Stimulated activated naive CD8-positive, alpha-beta T cell treated with anti-CD3 and anti-CD28 coated beads, Interleukin-15, amount 100 ng/mL, for 72 hours (primary cell): ENCODE data around the gene FSHR.

Experiments
- ATAC-seq: fragments of 150-1000 bp; cut with Tn5 transposase; 2 replicates; pipeline ENCODE4 v1.10.0; 2021; ENCODE audit warnings: mild to moderate bottlenecking, moderate library complexity
- DNase-seq, 2 donors: peaks; one replicate each; pipeline ENCODE4 v3.0.0; 2021 to 2022
- H3K27ac Mint-ChIP-seq, 2 donors: one replicate each; pipeline ENCODE4 v1.8.0; 2022; ENCODE audit warnings: mild to moderate bottlenecking in 2 of 2, mixed read lengths in 2 of 2, moderate library complexity in 2 of 2
- H3K27me3 Mint-ChIP-seq: one replicate; pipeline ENCODE4 v1.8.0; 2022; ENCODE audit warnings: mixed read lengths
- H3K4me1 Mint-ChIP-seq: one replicate; pipeline ENCODE4 v1.8.0; 2022; ENCODE audit warnings: mild to moderate bottlenecking, mixed read lengths
- H3K4me3 Mint-ChIP-seq, 2 donors: one replicate each; pipeline ENCODE4 v1.8.0; 2022; ENCODE audit warnings: mild to moderate bottlenecking in 2 of 2, mixed read lengths in 2 of 2, moderate library complexity in 1 of 2
- H3K9me3 Mint-ChIP-seq, 2 donors: one replicate each; pipeline ENCODE4 v1.8.0; 2022; ENCODE audit warnings: mixed read lengths in 2 of 2

FSHR gene

DNA sequence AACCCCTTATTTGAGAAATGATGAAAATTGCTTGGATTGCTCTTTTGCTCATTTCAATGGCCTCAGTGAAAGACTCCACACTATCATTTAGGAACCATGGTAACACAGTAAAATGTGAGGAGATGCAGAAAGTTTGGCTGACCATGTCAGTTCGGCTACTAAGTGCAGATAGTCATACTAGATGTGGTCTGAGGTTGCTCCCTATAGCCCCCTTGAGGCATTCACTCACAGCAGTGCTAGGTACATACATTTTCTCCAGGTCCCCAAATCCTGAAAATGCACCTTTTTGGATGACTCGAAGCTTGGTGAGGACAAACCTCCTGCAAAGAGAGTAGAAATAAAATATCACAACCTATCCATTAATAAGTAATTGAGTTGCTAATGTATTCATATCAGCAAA lies 86.3 kb downstream of the FSHR start:
- no peak for ATAC-seq
- Mint-ChIP-seq H3K4me1 (no peaks in the 10 kb centered on the region), H3K27ac (no peak overlapping the region), H3K9me3 (peaks cover 10 to 13% of the 10 kb centered on the region in 2 donors), H3K4me3 (no peak overlapping the region), H3K27me3 (no peaks in the 10 kb centered on the region)
- DNase-seq: no peak

DNA sequence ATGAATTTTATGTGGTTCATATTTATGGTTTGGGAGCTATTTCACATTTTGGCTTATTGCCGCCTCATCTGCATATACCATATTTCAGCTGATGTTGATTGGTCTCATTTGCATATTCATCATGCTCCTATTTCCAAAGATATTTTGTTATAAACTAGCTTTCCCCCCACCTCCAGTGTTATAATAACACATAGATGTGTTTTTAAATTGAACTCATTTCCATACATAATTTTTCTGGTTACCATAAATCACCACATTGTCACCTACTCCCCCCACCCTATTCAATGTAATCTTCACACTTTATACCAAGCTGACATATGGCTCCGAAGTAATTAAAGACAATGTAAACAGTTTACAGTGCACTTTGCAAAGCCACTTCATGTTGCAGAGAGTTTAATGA lies 101.2 kb downstream of the FSHR start:
- Mint-ChIP-seq H3K27ac (no peak overlapping the region), H3K4me3 (no peak overlapping the region), H3K4me1 (no peaks in the 10 kb centered on the region), H3K27me3 (no peaks in the 10 kb centered on the region), H3K9me3 (peaks cover 5 to 29% of the 10 kb centered on the region in 2 donors)
- DNase-seq (no peak), ATAC-seq (no peak)

DNA sequence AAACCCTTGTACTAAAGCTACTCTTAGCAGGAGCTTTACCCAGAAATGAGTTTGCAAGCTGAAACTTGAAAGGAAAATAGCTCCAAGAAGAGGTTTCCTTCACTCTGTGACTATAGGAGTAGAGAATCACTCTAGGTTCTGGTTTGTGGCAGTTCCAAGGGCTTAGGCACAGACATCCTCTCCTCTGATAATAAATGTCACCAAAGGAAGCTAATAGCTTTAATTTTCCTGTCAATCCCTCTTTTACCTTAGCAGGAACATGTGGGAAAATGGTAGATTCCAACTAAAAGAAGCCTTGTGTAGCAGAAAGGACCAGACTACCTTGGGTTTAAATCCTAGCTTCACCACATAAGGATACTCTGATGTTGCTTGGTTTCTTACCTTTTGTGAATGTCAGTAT lies 104.0 kb downstream of the FSHR start:
- Mint-ChIP-seq H3K27me3 (no peaks in the 10 kb centered on the region), H3K4me1 (no peaks in the 10 kb centered on the region)

DNA sequence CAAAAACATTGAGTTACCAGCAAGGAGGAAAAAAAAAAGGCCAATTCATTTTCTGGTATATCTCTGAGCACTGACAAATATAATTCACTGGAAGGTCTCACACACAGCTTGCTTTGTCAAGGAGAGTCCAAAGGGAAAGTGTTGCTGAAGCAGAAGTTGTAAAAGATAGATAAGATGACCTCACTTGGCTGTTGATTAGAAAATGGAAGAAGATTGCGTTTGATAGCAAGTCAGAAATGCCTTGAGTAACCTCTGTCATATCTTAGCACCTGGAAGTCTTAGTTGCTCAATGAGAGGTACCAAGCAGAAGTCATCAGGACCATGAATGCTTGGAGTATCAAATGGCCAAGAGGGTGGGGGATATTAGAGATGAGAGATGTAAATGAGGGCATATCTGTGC lies 105.2 kb downstream of the FSHR start:
- Mint-ChIP-seq H3K27ac (no peak overlapping the region), H3K9me3 (peaks cover 0 to 7% of the 10 kb centered on the region in 2 donors), H3K27me3 (no peaks in the 10 kb centered on the region), H3K4me1 (no peaks in the 10 kb centered on the region), H3K4me3 (no peak overlapping the region)
- ATAC-seq (no peak), DNase-seq (no peak)

More for the DNA sequence above, 104.0 kb downstream of the FSHR start:
- ATAC-seq: no peak
- no peak for DNase-seq
- Mint-ChIP-seq H3K9me3 (peaks cover 0 to 13% of the 10 kb centered on the region in 2 donors), H3K27ac (no peak overlapping the region), H3K4me3 (no peak overlapping the region)

DNA sequence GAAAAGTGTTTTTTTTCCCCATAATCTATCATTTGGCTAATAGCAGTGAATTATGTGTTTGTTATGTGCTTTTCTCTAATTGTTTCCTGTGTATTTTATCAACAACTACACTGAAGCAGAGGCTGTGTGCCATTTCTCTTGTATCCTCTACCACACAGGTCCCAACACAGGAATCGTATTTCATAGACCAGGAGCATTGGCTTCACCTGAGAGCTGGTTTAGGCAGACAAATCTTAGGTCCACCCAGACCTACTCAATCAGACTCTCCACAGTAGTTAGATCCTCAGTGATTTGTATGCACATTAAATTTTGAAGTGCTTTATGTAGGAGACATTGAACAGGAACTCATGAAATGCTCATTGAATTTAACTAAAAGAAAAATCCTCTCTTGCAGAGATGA lies 109.2 kb downstream of the FSHR start:
- Mint-ChIP-seq H3K27ac (no peak overlapping the region), H3K4me3 (no peak overlapping the region), H3K27me3 (no peaks in the 10 kb centered on the region), H3K4me1 (no peaks in the 10 kb centered on the region), H3K9me3 (no peaks in the 10 kb centered on the region)
- DNase-seq (no peak), ATAC-seq (no peak)

DNA sequence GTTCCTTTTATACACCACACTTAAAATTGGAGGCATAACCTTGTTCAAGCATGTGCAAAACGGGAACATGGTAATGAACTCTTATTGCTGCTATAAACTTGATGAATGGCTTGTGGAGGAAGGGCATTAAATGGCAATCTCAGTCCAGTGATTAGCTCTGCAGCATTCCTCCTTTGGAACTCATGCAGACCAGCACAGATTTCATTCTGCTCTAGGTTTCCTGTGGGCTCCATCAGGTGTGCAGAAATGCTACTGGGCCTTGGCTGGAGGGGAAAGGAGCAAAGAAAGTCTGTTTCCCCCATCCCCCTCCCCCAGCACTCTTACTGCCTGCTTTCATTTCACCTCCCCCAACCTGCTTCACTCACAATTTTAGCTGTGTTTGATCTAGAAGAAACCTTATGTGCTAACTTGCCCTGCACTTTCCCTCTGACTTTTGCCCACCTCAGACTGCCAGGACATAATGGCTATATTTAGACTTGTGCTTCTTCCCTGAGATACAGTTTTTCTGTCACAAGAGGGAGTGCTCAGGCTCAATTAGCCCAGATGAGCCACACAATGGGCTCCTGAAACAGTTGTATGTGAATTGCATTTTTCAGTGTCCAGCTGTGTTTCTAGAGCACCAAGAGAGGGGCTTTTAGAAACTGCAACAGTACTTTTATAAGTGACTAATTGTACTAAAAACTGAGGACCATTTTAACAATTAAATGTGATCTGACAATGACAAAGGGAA lies 109.8 kb downstream of the FSHR start:
- Mint-ChIP-seq H3K9me3 (no peaks in the 10 kb centered on the region), H3K27ac (no peak overlapping the region), H3K4me1 (no peaks in the 10 kb centered on the region), H3K4me3 (no peak overlapping the region), H3K27me3 (no peaks in the 10 kb centered on the region)
- ATAC-seq (no peak), DNase-seq (no peak)

DNA sequence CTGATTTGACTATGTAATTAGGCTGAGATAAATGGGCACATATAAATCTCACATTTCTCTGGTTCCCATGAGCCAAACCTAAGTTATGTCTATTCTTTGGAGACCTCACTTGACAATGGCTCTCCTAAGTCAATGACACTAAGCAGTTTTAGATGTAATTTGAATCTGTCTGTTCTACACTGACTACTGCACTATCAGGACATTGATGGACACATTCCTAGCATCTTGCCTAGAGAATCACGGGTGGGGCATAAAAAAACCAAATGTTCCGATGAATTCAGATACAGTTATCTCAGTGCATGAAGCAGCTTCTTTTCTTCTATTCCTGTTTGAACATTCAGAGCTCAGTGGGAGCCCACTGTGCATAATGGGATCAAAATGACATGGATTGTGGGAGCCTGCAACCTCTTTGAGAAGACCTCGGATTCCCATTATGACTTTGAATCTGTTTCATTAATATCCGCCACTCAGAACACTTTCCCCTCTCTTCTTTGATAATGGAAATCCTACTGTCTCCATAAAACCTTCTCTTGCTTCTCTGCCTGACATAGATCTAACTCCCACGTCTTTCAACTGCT lies 110.8 kb downstream of the FSHR start:
- Mint-ChIP-seq H3K4me3 (no peak overlapping the region), H3K27me3 (no peaks in the 10 kb centered on the region), H3K9me3 (no peaks in the 10 kb centered on the region), H3K27ac (no peak overlapping the region), H3K4me1 (no peaks in the 10 kb centered on the region)
- ATAC-seq: no peak
- DNase-seq: no peak

DNA sequence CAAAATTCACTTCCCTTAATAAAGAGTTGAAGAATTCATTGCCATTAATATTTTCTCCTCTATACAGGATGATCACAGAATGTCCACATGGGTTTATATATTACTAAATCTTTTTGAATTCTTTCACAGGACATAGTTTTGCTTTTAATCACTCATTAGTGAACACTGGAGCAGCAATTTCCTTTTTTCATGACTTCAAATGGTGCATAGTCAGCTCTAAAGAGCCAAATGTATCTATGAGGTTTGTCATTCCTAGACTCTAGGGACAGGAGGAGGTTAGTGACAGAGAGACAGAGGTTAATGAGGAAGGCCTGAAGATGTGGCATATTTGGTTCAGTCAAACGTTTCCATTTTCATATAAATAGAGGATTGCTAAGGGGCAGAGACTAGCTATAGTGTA lies 111.8 kb downstream of the FSHR start:
- Mint-ChIP-seq H3K27ac (no peak overlapping the region), H3K27me3 (no peaks in the 10 kb centered on the region), H3K4me3 (no peak overlapping the region), H3K4me1 (no peaks in the 10 kb centered on the region), H3K9me3 (no peaks in the 10 kb centered on the region)
- DNase-seq (no peak), ATAC-seq (no peak)

DNA sequence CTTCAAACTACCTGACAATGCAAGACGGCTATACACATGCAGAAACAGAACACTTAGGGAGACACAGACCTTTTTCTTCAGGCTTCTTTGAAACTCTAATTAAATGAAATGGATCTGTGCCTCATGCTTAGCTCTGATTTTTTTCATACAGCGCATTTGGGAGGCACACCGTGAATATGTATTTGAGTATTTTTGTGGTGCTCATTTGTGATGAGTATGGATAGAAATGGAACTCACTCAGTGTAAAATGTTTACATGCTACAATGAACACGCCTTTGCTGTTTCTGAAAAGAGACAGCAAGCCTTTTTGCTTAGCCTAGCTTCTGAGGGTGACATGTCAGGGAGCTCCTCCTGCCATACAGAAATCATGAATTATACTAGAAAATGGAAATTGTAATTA lies 113.3 kb downstream of the FSHR start:
- H3K4me1 Mint-ChIP-seq: no peaks in the 10 kb centered on the region
- H3K27me3 Mint-ChIP-seq: no peaks in the 10 kb centered on the region
- no peaks in the 10 kb centered on the region for H3K9me3 Mint-ChIP-seq
- no peak for ATAC-seq
- no peak for DNase-seq
- no peak overlapping the region for H3K27ac Mint-ChIP-seq
- no peak overlapping the region for H3K4me3 Mint-ChIP-seq

DNA sequence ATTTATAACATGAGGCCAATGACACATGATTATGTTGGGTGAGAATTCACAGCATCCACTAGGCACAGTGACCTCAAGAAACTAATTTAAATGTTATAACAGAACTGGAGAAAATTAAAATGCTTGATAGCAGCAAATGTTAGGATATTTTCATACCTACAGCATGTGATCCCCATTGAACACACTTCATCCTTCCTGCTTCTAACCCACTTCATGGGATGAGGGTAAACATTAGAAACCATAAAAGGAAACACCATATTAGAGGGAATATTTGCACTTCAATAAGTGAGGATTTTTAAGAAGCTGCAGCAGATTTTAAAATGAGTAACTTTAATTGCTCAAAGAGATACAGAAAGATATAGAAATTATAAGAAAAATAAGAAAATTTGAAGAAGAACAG lies 117.1 kb downstream of the FSHR start:
- H3K9me3 Mint-ChIP-seq: no peaks in the 10 kb centered on the region
- ATAC-seq: no peak
- no peaks in the 10 kb centered on the region for H3K27me3 Mint-ChIP-seq
- DNase-seq: no peak
- no peak overlapping the region for H3K4me3 Mint-ChIP-seq
- no peak overlapping the region for H3K27ac Mint-ChIP-seq
- H3K4me1 Mint-ChIP-seq: no peaks in the 10 kb centered on the region

DNA sequence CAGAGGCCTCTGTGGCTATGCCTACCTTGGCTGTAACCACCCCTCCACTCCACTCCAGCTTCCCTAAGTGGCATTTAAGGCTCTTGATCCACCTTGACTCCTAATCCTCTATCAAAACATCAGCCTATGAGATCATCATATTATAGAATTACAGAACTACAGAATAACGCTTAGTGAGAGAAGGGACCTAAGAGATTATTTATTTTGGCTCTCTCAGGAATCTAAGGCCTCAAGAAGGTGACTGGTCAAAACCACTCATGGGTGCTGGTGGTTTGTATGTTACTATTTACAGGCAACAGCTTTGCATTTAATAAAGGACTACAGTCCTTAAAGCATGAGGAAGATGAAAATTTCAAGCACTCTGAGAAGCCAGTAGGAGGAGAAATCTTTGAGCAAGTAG lies 118.8 kb downstream of the FSHR start:
- no peak for DNase-seq
- no peaks in the 10 kb centered on the region for H3K27me3 Mint-ChIP-seq
- no peak overlapping the region for H3K27ac Mint-ChIP-seq
- no peak overlapping the region for H3K4me3 Mint-ChIP-seq
- H3K9me3 Mint-ChIP-seq: no peaks in the 10 kb centered on the region
- H3K4me1 Mint-ChIP-seq: no peaks in the 10 kb centered on the region
- ATAC-seq: no peak

DNA sequence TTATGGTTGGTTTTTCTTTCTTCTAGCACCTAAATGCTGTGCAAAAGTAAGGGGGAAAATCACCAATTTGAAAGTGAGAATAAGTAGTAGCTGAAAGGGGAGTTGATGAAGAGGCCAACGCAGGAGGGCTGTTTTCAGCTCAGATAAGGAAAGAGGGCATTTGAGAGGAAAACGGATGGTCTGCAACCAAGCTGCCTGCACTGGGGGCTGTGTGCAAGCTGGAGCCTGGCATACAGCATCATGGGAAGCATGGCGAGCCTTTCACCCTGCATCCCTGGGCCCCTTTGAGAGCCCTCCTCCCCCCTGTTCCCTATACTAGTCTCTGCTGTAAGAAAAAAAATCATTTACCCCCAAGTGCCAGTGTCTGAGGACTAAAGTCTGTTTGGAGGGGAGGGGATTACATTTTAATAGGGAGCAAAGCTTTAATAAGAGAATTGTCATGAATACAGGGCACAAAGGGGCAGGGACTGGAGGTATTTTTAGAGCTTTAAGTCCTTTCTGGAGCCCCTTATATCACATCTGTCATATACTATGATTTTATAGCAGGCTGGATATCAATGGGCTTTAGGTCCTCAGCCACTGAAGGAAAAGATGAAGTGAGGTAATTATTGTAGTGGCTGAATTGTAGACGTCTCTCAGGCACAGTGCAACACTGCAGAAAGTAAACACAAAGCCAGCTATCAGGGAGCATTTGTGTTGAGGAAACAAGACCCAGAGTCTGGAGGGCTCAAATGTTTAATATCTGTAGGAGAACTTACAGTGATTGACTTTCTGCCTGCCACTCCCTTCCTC lies 120.7 kb downstream of the FSHR start:
- Mint-ChIP-seq H3K4me1 (no peaks in the 10 kb centered on the region), H3K4me3 (no peak overlapping the region), H3K27me3 (no peaks in the 10 kb centered on the region), H3K9me3 (no peaks in the 10 kb centered on the region), H3K27ac (no peak overlapping the region)
- DNase-seq (no peak), ATAC-seq (no peak)

DNA sequence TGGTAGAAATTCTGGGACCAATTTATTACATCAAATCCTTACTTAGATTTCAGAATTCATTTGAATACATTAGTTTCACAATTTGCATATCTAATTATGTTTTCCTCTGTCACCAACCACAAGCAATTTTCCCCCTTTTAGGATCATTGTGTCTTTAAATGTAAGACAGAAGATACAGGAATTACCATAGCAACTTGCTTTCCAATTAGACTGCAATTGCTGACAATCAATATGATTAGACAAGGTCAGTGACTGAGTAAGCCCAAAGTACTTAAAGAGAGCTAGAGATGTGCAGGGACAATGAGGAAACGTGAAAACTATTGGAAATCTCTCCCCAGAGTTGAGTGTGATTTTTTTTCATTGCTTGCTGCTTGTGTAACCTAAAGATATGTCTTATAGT lies 121.4 kb downstream of the FSHR start:
- H3K4me3 Mint-ChIP-seq: no peak overlapping the region
- H3K4me1 Mint-ChIP-seq: no peaks in the 10 kb centered on the region
- no peak overlapping the region for H3K27ac Mint-ChIP-seq
- ATAC-seq: no peak
- H3K27me3 Mint-ChIP-seq: no peaks in the 10 kb centered on the region
- H3K9me3 Mint-ChIP-seq: no peaks in the 10 kb centered on the region
- no peak for DNase-seq

DNA sequence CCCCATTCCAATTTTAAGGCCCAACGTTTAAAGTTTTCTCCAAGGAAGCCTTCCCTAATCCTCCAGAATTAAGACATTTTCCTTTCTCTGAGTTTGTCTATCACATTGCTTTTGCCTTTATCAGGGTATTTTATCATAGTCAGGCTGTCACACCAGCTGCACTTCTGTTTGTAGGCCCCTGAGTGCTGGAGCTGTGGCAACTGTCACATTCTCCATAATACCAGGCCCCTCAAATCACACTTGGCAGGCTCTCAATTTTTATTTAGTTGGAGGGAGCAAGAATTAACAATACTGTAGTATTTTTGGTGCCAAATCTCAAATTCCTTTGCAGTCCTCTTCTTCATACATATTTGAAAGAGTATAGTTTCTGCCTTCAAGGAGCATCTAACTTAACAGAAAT lies 122.2 kb downstream of the FSHR start:
- Mint-ChIP-seq H3K4me1 (no peaks in the 10 kb centered on the region), H3K9me3 (peaks cover 0 to 2% of the 10 kb centered on the region in 2 donors), H3K4me3 (no peak overlapping the region), H3K27me3 (no peaks in the 10 kb centered on the region), H3K27ac (no peak overlapping the region)
- ATAC-seq: no peak
- no peak for DNase-seq

DNA sequence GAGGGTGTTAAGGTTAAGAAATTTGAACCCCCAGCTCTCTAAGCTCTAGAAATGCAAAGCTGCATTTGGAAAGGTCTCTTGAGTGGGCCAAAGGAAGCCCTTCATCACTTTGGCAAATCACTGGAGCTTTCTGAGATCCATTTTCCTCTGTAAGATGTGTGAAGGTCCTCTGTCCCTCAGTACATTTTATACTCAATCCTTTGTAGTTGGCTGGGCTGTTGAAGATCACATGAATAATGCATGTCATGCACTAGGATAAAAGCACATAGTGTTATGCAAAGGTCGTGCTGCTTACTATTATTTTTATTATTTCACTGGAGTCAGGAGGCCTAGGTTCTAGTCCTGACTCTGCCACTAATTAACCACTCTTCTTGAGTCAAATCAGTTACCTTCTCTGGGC lies 124.9 kb downstream of the FSHR start:
- no peak for ATAC-seq
- H3K4me1 Mint-ChIP-seq: no peaks in the 10 kb centered on the region
- H3K9me3 Mint-ChIP-seq: peaks cover 0 to 7% of the 10 kb centered on the region in 2 donors
- DNase-seq: no peak
- H3K27ac Mint-ChIP-seq: no peak overlapping the region
- H3K4me3 Mint-ChIP-seq: no peak overlapping the region
- no peaks in the 10 kb centered on the region for H3K27me3 Mint-ChIP-seq

DNA sequence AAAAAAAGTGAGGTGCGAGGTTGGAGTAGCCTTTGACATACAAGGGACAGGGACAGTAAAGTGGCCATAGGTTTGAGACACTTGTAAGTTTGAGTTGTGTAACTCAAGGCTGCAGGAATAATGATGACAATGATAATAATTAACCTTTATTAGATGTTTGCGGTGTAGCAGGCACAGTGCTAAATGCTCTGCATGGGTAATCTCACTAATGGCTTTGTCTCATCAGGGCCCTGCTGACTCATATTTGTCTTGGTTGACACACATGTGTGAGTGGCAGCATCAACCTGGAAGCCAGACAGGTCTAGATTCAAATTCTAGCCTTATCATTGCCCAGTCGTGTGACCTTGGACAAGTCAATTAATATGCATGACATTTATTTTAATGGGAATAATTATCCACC lies 126.2 kb downstream of the FSHR start:
- ATAC-seq (no peak), DNase-seq (no peak)
- Mint-ChIP-seq H3K27ac (peak overlapping the region in 1 of 2 donors; percentile 3), H3K9me3 (peaks cover 0 to 7% of the 10 kb centered on the region in 2 donors), H3K27me3 (no peaks in the 10 kb centered on the region), H3K4me3 (no peak overlapping the region), H3K4me1 (no peaks in the 10 kb centered on the region)
